ENCODE data around the gene IL23R. TPM values are rescaled to one million over a fixed set of nuclear protein-coding genes. Genes with fewer than 3 reads are reported as not detected.

The IL23R gene
- total and polyA plus RNA-seq, 5 donors: not detected

GRCh38 chr1:67241200-67241746 lies 75.0 kb downstream of the IL23R start:
- no peak for ATAC-seq
- no peak for DNase-seq
- intact Hi-C loops (cut with DNase I): no loop called here
- WGBS: 69% methylated on average over 1 of the region's 1 CpG
- Histone ChIP-seq H3K27me3 (ENCODE audit: control insufficient read depth, insufficient read depth) (no peaks in the 10 kb centered on the region), H3K27ac (ENCODE audit: low read length) (no peak overlapping the region), H3K4me3 (ENCODE audit: low read length) (no peak overlapping the region), H3K4me1 (ENCODE audit: control insufficient read depth, insufficient read depth, low read length) (no peaks in the 10 kb centered on the region), H3K9me3 (ENCODE audit: control insufficient read depth, low read length) (no peaks in the 10 kb centered on the region)

- DNase-seq (no peak), ATAC-seq (no peak)
- no peaks in the 10 kb centered on the region for H3K4me1 ChIP-seq (ENCODE audit: control insufficient read depth, insufficient read depth, low read length)
- no peaks in the 10 kb centered on the region for H3K9me3 ChIP-seq (ENCODE audit: control insufficient read depth, low read length)
- H3K27ac ChIP-seq (ENCODE audit: low read length): no peak overlapping the region
- H3K4me3 ChIP-seq (ENCODE audit: low read length): no peak overlapping the region
- H3K27me3 ChIP-seq (ENCODE audit: control insufficient read depth, insufficient read depth): no peaks in the 10 kb centered on the region
- intact Hi-C loops (cut with DNase I): no loop called here
Measured at GRCh38 chr1:67242016-67242415, 75.8 kb downstream of the IL23R start.

GRCh38 chr1:67250051-67250653 lies 83.9 kb downstream of the IL23R start:
- WGBS: 83% methylated on average over 2 of the region's 2 CpGs
- DNase-seq: no peak
- Histone ChIP-seq H3K4me3 (ENCODE audit: low read length) (no peak overlapping the region), H3K4me1 (ENCODE audit: control insufficient read depth, insufficient read depth, low read length) (no peaks in the 10 kb centered on the region), H3K9me3 (ENCODE audit: control insufficient read depth, low read length) (no peaks in the 10 kb centered on the region), H3K27me3 (ENCODE audit: control insufficient read depth, insufficient read depth) (no peaks in the 10 kb centered on the region), H3K27ac (ENCODE audit: low read length) (no peak overlapping the region)
- no peak for ATAC-seq
- intact Hi-C loops (cut with DNase I): no loop called here

- peak; percentile 80 to 90 for ATAC-seq
- Histone ChIP-seq H3K9me3 (ENCODE audit: control insufficient read depth, low read length) (no peaks in the 10 kb centered on the region), H3K27ac (ENCODE audit: low read length) (no peak overlapping the region), H3K4me1 (ENCODE audit: control insufficient read depth, insufficient read depth, low read length) (no peaks in the 10 kb centered on the region), H3K27me3 (ENCODE audit: control insufficient read depth, insufficient read depth) (no peaks in the 10 kb centered on the region), H3K4me3 (ENCODE audit: low read length) (no peak overlapping the region)
- intact Hi-C loops (cut with DNase I): no loop called here
- 33% methylated on average over 2 of the region's 2 CpGs for WGBS
- DNase-seq: peak in 2 of 3 donors; percentile 27 to 54
Measured at GRCh38 chr1:67256291-67257172, 90.3 kb downstream of the IL23R start.

GRCh38 chr1:67257173-67257535 lies 90.9 kb downstream of the IL23R start:
- intact Hi-C loops (cut with DNase I): no loop called here
- 57% methylated on average over 5 of the region's 5 CpGs for WGBS
- H3K4me1 ChIP-seq (ENCODE audit: control insufficient read depth, insufficient read depth, low read length): no peaks in the 10 kb centered on the region
- DNase-seq (no peak), ATAC-seq (no peak)
- no peak overlapping the region for H3K4me3 ChIP-seq (ENCODE audit: low read length)
- no peaks in the 10 kb centered on the region for H3K9me3 ChIP-seq (ENCODE audit: control insufficient read depth, low read length)
- no peaks in the 10 kb centered on the region for H3K27me3 ChIP-seq (ENCODE audit: control insufficient read depth, insufficient read depth)
- H3K27ac ChIP-seq (ENCODE audit: low read length): no peak overlapping the region

- intact Hi-C loops (cut with DNase I): no loop called here
- no peak for ATAC-seq
- H3K9me3 ChIP-seq (ENCODE audit: control insufficient read depth, low read length): no peaks in the 10 kb centered on the region
- H3K4me3 ChIP-seq (ENCODE audit: low read length): no peak overlapping the region
- no peaks in the 10 kb centered on the region for H3K27me3 ChIP-seq (ENCODE audit: control insufficient read depth, insufficient read depth)
- no peak for DNase-seq
- H3K4me1 ChIP-seq (ENCODE audit: control insufficient read depth, insufficient read depth, low read length): no peaks in the 10 kb centered on the region
- H3K27ac ChIP-seq (ENCODE audit: low read length): no peak overlapping the region
- WGBS: 36% methylated on average over 4 of the region's 4 CpGs
Measured at GRCh38 chr1:67261680-67262079, 95.4 kb downstream of the IL23R start.

- Histone ChIP-seq H3K4me1 (ENCODE audit: control insufficient read depth, insufficient read depth, low read length) (no peaks in the 10 kb centered on the region), H3K27me3 (ENCODE audit: control insufficient read depth, insufficient read depth) (no peaks in the 10 kb centered on the region), H3K4me3 (ENCODE audit: low read length) (no peak overlapping the region), H3K9me3 (ENCODE audit: control insufficient read depth, low read length) (no peaks in the 10 kb centered on the region), H3K27ac (ENCODE audit: low read length) (no peak overlapping the region)
- 84% methylated on average over 5 of the region's 5 CpGs for WGBS
- DNase-seq: no peak
- intact Hi-C loops (cut with DNase I): no loop called here
- ATAC-seq: no peak
Measured at GRCh38 chr1:67262735-67263134, 96.5 kb downstream of the IL23R start.

GRCh38 chr1:67264152-67264551 lies 97.9 kb downstream of the IL23R start:
- intact Hi-C loops (cut with DNase I): no loop called here
- H3K4me3 ChIP-seq (ENCODE audit: low read length): no peak overlapping the region
- ATAC-seq (no peak), DNase-seq (no peak)
- no peaks in the 10 kb centered on the region for H3K9me3 ChIP-seq (ENCODE audit: control insufficient read depth, low read length)
- no peaks in the 10 kb centered on the region for H3K4me1 ChIP-seq (ENCODE audit: control insufficient read depth, insufficient read depth, low read length)
- H3K27ac ChIP-seq (ENCODE audit: low read length): no peak overlapping the region
- no peaks in the 10 kb centered on the region for H3K27me3 ChIP-seq (ENCODE audit: control insufficient read depth, insufficient read depth)

GRCh38 chr1:67264899-67265298 lies 98.6 kb downstream of the IL23R start:
- DNase-seq: no peak
- H3K27ac ChIP-seq (ENCODE audit: low read length): no peak overlapping the region
- no peak overlapping the region for H3K4me3 ChIP-seq (ENCODE audit: low read length)
- no peak for ATAC-seq
- H3K9me3 ChIP-seq (ENCODE audit: control insufficient read depth, low read length): no peaks in the 10 kb centered on the region
- intact Hi-C loops (cut with DNase I): no loop called here
- H3K4me1 ChIP-seq (ENCODE audit: control insufficient read depth, insufficient read depth, low read length): no peaks in the 10 kb centered on the region
- 46% methylated on average over 3 of the region's 3 CpGs for WGBS
- no peaks in the 10 kb centered on the region for H3K27me3 ChIP-seq (ENCODE audit: control insufficient read depth, insufficient read depth)

GRCh38 chr1:67269061-67269460 lies 102.8 kb downstream of the IL23R start:
- DNase-seq (no peak), ATAC-seq (no peak)
- intact Hi-C loops (cut with DNase I): no loop called here
- 69% methylated on average over 3 of the region's 3 CpGs for WGBS
- Histone ChIP-seq H3K27ac (ENCODE audit: low read length) (no peak overlapping the region), H3K4me1 (ENCODE audit: control insufficient read depth, insufficient read depth, low read length) (no peaks in the 10 kb centered on the region), H3K9me3 (ENCODE audit: control insufficient read depth, low read length) (no peaks in the 10 kb centered on the region), H3K4me3 (ENCODE audit: low read length) (no peak overlapping the region), H3K27me3 (ENCODE audit: control insufficient read depth, insufficient read depth) (no peaks in the 10 kb centered on the region)

- intact Hi-C loops (cut with DNase I): no loop called here
- DNase-seq: no peak
- Histone ChIP-seq H3K4me3 (ENCODE audit: low read length) (no peak overlapping the region), H3K4me1 (ENCODE audit: control insufficient read depth, insufficient read depth, low read length) (no peaks in the 10 kb centered on the region), H3K9me3 (ENCODE audit: control insufficient read depth, low read length) (no peaks in the 10 kb centered on the region), H3K27ac (ENCODE audit: low read length) (no peak overlapping the region), H3K27me3 (ENCODE audit: control insufficient read depth, insufficient read depth) (no peaks in the 10 kb centered on the region)
- WGBS: 91% methylated on average over 3 of the region's 3 CpGs
- ATAC-seq: no peak
Measured at GRCh38 chr1:67270541-67270940, 104.3 kb downstream of the IL23R start.

All from right cardiac atrium (tissue), 5 donors.